Measurements from ENCODE around the gene A4GNT.
"Not testable (repeated sequence)": the region's sequence is repeated elsewhere in the genome, so short reads cannot be mapped to it uniquely, and the experiment has no call there.

Gene A4GNT

DNA sequence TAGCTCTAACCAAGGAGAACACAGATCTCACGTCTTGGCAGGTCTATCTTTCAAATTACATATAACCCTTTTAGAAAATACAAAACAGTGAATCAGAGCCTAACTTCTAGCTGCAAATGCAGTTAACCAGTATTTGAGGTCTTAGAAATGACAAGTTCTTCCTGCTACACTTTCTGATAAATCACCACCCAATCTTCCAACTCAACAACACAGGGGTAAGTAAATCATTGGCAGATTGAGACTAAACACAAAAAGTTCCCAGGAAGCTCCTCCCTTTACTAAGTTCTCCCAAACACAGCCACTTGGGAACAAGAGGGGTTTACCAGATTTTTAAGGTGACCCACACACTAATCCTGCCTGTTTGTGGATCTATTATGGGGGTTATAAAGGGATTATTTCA, at the start of gene A4GNT:
A4GNT (minus strand) TSS at position 152 of the 400 bp plus-strand sequence. CDS start 1,134 bp downstream, outside the sequence.
- DNase-seq (ENCODE audit: low read depth, low spot score) = no peak

DNA sequence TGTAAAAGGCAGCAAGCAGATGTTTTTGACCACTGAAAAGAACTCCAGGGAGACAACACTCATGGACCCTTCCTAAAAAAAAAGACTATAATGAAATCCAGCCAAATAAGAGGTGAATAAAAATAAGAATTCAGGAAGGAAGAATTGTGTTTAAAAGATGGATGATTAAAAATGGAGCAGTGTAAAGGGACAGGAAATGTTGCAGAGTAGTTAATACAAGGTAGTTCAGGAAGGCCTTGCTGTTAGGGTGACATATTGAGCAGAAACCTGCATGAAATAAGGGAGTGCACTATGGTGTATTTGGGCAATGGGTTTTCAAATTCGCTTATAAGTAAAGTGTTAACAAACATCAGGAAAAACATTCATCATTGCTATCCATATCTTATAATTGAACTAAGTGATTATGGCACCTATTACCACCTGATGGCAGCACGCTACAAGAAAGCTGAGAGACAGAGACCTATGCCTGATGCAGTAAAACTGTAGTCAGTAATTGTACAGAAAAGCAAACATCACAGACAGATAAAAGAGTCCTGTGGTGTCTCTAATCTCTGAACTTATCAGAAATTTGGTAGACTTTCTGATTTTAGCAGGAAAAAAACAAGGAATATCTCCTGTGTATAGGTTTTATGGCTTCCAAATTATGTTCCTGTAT, 48.3 kb upstream of the A4GNT start:
- DNase-seq (ENCODE audit: low read depth, low spot score) = no peak

DNA sequence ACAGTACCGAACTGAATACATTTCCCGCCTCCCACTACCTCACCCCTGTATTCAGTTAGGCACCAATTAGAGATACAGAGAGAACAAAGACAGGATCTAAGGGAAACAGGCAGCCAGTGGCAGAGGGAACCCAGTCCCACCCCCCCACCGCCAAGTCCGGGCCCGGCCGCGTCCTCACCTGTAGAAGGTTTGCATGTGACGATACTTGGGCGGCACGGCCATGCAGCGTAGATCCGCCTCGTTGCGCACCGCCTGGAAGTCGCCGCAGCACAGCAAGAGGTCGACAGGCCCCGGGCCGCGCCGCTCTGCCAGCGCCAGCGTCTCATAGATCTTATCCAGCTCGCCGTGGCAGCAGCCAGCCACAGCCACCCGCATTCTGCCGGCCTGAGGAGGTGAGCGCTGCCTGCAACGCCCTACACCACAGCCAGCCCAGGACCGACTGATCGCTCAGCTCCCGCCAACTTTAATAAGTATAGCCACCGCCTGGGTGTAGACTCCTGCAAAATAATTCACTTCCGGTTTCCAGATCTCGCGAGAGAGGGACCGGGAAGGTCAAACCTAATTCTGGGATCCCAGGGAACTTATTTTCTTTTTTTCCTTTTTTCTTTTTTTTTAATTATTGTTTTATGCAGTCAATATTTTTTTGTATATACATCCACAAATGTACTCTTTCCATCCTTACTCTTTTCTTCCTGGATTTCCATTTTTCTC, 42.4 kb upstream of the A4GNT start, which contains the start of gene DBR1:
DBR1 (minus strand) TSS at position 501 of the 711 bp plus-strand sequence; CDS start at position 375, 126 bp downstream.
- no peak for DNase-seq (ENCODE audit: low read depth, low spot score)

DNA sequence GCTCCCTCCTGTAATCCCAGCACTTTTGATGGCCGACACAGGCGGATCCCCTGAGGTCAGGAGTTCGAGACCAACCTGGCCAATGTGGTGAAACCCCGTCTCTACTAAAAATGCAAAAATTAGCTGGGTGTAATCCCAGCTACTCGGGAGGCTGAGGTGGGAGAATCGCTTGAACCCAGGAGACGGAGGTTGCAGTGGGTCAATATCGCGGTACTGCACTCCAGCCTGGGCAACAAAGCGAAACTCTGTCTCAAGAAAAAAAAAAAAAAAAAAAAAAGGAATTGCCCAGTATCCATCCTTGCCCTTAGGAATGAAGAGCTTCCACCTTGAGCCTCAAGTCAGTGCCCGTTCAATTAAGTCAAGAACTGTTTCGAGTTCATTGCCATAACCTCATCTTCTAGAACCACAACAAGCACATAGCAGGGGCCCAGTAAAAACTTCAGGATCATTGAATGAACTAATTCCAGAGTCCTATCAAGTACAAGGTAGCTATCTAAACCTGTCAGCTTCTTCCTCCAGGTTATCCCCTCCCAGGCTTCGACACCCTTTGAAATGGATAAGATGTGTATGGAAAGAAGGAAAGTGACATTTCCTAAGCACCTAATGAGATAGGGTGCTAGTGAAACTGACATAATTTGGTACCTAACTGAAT, 41.7 kb upstream of the A4GNT start:
- DNase-seq (ENCODE audit: low read depth, low spot score) = no peak

DNA sequence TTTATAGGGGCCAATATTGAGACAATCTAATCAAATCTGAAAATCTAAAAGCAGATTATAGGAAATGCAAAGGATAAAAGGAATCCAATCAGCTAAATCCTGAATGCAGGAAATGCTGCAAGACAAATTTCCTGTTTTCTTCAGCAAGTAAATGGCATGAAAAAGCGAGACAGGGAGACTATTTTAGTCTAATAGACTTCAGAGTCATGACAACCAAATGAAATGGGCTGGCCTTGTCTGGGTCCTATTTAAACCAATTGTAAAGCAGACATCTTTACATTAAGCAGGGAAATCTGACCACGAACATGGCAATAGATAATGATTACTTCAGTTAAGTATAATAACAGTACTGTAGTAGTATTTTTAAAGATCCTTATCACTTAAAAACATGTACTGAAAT, 40.4 kb upstream of the A4GNT start:
- DNase-seq (ENCODE audit: low read depth, low spot score) = no peak

DNA sequence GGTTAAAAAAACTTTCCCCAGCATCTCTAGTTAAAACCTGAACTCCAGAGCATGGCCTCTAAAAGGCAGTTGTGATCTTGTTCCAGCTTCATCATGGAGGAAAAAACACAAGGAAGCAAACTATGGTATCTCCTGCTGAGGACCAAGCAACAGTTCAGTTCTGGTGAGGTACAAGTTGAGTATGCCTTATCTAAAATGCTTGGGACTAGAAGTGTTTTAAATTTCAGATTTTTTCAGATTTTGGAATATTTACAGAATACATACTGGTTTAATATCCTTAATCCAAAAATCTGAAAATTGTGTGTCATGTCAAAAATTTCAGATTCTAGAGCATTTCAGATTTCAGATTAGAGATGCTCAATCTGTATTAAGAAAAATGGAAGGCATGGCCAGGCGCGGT, 32.9 kb upstream of the A4GNT start:
- no peak for DNase-seq (ENCODE audit: low read depth, low spot score)

DNA sequence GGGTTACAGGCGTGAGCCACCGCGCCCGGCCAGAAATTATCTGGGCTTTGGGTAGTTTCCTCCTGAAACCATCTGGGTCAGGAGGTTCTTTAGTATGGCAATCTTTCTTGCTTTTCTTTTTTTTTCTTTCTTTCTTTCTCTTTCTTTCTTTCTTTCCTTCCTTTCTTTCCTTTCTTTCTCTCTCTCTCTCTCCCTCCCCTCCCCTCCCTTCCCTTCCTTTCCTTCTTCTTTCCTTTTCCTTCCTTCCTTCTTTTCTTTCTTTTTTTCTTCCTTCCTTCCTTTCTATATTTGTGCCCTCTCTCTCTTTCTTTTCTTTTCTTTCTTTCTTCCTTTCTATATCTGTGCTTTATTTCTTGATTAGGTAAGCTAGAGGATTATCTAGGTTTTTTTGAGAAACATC, 25.6 kb upstream of the A4GNT start:
- DNase-seq (ENCODE audit: low read depth, low spot score) = no peak

DNA sequence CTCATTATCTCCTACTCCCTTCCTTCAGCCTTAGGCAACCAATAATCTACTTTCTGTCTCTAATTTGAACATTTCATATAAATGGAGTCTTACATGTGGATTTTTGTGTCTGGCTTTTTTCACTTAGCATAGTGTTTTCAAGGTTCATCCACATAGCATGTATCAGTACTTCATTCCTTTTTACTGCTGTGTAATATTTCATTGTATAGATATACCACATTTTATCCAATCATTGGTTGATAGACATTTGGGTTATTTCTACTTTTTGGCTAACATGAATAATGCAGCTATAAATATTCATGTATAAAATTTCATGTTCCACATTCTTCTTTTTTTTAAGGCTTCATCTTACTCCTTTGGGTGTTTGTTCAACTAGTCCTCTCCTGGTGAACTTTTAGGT, 22.3 kb upstream of the A4GNT start:
- no peak for DNase-seq (ENCODE audit: low read depth, low spot score)

DNA sequence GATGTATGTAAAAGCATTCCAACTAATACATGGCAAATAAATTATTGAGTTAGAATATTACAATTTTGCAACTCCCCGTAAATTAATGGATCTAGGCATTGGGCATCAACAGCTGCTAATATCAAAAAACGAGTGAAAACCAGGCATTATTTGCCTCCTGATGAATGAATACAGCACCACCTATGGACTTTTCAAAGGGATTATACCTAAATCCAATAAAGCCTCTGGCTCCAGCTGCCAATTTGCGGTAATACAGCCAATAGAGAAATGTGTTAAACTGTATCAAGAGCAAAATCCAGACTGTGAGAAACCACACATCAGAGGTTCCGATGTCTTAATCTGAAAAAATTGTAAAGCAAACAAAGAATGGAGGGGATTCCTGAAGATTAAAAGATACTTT, 16.3 kb upstream of the A4GNT start:
- no peak for DNase-seq (ENCODE audit: low read depth, low spot score)

DNA sequence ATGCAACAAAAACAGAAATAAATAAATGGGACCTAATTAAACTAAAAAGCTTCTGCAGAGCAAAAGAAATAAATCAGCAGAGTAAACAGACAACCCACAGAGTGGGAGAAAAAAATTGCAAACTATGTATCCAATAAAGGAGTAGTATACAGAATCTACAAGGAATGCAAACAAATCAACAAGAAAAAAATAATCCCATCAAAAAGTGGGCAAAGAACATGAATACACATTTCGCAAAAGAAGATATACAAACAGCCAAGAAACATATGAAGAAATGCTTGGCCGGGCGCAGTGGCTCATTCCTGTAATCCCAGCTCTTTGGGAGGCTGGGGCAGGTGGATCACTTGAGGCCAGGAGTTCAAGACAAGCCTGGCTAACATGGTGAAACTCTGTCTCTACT, 10.0 kb upstream of the A4GNT start:
- not testable (repeated sequence) for DNase-seq (ENCODE audit: low read depth, low spot score)

DNA sequence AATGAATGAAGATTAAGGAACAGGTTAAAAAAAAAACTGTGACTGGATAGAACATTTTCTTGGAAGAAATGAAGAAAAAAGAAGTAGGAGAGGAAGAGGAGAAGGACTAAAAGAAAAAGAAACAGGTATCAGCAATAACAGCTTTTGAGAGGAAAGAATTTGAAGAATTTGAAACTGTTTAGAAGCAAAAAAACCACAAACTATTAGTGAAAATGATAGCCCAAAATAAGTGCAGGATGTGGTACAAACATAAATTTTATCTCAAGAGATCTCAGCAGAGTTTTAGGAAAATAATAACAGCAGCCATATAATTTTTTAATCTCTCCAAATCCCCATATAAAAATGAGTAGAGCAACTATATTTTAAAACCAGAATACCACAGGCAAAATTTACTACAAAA, 8.8 kb upstream of the A4GNT start:
- DNase-seq (ENCODE audit: low read depth, low spot score) = no peak

DNA sequence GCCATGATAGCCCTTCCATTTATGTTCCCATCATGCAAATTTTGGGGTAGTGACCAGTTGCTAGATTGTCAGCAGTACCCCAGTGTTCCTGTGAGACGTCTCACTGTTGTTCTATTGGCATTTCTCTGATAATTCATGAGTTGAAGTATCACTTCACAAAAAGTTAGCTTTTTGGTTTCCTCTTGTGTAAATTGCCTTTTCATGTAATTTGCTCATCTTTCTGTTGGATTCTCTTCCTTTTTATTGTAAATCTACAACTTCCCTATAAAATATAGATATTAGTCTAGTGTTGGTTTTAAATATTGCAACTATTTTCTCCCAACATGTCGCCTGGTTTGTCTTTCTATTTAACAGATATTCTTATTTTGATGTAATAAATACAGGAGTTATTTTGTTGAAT, 7.5 kb upstream of the A4GNT start:
- DNase-seq (ENCODE audit: low read depth, low spot score) = no peak

DNA sequence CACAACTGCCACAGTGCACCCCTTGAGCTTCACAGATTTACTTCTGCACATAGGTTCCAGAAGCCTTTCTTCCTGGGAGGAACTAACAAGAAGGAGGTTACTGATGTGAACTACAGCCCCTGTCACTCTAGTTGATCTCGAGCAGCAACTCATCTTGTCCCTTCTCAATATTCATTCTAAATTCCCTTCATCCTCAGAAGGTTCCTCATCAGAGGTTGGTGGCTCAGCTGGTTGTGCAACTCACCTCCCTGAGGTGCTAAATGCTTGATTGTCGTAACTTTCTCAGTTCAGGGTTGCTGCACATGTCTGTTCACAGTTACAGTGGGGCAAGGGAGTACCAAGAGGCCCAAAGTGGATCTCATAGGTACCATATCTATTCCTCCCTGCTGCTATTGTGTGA, 5.7 kb upstream of the A4GNT start:
- DNase-seq (ENCODE audit: low read depth, low spot score) = no peak

DNA sequence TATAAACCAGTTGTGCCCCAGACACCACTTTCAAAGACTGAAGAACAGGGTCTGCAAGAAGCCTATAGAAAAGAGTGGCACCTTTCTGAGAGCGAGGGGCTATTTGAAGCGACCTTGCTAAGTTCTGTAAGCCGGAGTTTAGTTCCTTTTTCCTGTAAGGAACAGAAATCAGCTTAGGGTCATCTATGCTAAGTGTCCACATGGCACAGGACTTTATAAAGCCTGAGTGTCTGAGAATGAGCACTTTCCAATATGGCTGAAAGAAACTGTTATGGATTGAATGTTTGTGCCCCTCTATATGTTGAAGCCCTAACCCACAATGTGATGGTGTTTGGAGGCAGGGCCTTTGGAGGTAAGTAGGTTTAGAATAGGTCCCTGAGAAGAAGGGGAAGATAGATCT, 4.0 kb upstream of the A4GNT start:
- no peak for DNase-seq (ENCODE audit: low read depth, low spot score)

DNA sequence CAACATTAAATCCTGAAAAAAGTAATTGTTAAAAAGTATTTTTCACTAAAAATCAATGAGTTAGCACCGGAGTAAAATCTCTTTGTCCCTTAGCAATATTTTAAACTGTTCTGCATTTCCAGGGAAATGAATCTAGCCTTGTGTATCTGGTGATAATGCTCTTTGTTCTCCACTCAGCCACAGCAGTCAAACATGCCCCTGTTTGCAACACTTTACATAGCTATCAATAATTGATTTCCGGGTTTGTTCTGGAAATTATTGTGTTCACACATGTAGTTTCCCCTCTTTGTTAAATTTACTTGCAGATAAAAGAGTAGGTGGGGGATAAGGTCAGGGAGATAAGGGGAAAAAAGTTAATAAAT, 3.6 kb upstream of the A4GNT start:
- DNase-seq (ENCODE audit: low read depth, low spot score) = no peak

DNA sequence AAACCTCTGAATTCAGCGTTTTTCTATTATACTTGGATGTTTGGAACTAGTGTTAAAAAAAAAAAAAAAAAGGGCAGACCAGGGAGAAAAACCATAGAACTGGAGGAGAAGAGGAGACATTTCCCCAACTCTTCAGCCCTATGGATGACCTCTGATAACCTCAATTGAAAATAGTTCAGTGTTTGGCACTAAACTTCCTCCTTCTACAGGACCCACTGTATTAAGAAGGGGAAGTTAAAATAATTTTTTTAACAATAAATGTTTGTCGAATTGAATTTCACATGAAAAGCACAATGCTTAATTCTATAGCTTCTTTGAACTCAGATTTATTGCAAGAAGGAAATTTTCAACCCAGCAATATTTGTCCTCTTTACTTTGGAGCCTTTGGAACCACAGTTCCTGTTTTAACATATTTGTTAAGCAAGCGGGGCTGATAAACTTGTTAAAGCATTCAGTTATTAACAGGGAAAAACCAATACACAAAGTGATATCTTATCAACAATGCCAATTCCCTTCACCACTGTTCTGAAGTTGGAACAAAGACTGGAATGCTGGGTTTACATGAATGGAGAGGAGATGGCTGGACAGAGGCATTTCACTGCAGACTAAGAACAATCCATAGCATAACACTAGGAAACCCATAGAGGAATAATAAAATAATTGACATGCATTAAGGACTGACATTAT, 3.1 kb upstream of the A4GNT start:
- no peak for DNase-seq (ENCODE audit: low read depth, low spot score)

DNA sequence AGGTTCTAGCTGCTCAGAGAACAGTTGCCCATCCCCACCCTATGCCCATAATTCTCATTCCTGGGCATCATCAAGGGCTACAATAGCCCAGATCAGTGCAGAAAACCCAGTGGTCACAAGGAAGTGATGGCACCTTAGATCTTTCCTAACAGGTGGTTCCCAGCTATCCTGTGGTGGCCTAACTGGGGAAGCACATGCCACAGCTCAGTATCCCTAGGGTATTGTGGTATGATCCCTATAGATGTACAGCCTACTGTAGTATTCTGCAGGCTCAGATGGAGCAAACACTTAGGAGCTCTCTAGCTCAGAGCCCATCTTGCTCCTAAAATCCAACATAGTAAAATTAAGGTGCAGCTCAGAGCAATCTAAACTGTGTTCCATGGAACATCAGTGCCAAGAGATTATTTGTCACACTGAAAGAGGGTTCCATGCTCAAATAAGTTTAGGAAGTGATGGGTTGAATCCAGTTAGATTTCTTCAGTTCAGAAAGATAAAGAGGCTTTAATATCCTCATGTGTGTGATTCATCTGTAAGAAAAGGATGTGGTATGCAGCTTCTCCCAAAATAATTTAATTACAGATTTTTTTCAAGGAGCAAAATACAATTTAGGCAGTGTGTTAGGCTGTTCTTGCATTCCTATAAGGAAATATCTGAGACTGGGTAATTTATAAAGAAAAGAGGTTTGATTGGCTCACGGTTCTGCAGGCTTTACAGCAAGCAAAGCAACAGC, 4.4 kb downstream of the A4GNT start:
- DNase-seq (ENCODE audit: low read depth, low spot score) = no peak

DNA sequence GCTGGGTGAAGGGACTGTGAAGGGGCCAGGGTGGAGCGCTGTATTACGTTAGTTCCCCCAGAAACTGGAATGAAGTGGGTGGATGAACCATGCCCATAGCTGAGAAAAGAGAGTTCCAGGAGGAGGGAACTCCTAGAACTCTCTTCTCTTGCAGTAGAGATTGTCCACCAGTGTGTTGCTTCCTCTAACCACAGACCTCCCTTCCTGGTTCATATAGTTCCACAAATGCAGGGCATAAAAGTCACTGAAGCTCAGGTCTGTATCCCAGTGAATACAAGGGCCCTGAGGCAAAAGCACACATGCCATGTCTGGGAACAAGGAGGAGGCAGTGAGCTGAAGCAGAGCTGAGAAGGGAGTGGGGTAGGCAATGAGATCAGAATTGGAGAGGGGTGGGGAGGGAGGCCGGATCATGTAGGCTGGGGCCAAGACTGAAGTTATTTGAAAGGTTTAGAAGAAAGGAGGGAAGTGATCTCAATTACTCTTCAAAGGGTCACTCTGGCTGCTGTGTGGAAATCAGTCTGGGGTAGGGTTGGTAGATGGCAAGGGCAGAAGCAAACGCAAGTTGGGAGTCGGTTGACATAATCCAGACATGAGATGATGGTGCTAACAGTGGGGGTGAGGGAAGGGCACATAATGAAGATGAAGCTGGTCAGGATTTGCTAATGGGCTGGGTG, 6.5 kb downstream of the A4GNT start:
- DNase-seq (ENCODE audit: low read depth, low spot score) = no peak

DNA sequence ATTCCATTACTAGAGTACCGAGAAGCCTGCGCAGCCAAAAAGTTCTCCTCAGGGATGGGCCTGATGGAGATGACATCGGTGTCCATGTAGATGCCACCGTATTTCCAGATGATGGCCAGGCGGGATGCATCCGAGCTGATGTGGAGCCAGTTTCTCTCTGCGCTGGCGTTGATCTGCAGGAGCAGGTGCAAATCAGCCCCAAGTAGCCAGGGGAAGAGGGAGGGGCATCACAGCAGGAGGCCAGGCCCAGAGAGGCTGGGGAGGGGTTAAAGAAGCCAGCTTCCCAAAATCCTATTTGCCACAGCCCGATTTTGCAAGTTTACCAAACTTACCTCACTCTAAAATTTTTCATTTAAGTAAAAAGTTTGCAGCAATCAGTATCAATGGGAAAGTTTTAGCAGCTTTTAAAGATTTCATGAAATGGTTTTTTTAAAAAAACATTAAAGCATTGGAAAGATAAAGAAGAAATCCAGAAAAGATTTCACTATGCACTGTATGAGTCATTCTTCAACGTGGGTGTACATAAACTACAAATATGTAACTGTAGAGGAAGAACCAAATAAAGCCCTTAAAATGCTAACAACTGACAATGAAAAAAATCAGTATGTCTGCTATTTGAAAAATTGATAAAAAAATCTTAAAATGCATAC, 7.4 kb downstream of the A4GNT start:
- no peak for DNase-seq (ENCODE audit: low read depth, low spot score)

DNA sequence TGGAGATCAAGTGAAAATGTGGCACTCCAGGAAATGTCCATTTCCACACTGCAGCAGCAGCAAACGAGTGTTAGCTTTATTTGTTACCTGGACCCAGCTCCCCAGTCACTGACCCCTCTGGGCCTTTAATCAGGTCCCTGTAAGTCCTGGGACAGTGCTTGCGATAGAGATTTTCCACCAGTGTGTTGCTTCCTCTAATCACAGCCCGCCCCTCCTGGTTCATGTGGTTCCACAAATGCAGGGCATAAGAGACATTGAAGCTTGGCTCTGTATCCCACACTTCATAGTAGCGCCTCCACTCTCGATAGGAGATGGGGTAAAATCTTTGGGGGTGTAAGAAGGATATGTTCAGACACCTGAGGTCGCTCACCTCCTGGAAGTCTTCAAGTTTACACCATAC, 8.0 kb downstream of the A4GNT start:
- DNase-seq (ENCODE audit: low read depth, low spot score) = no peak

DNA sequence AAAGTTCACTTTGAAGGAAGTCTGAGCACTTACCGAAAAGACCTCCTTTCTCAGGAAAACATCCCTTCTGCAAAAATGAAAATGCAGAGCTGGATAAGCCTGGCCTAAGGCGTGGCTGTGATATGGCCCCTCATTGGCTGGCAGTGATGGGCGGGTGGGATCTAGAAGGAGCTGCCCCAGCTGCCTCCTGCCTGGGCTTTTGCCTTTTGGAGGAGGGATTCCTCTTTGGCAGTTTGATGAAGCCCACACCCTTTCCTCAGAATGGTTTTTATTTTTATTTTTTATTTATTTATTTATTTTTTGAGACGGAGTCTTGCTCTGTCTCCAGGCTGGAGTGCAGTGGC, 12.8 kb downstream of the A4GNT start:
- no peak for DNase-seq (ENCODE audit: low read depth, low spot score)
